IMR-90 (cell line): Measurements from ENCODE around the gene FCRL5. TPM values are rescaled to one million over a fixed set of nuclear protein-coding genes. Genes with fewer than 3 reads are reported as not detected.

Experiments used
- ATAC-seq: fragments of 200-7000 bp; cut with Tn5 transposase; 2 replicates; pipeline ENCODE4 v1.9.1; 2020; ENCODE audit warnings: low read depth, mild to moderate bottlenecking, moderate library complexity
- BruUV-seq: library from RNA; stranded (reverse); fragments of 400-500 nt; replicated peaks from 2 replicates; lab custom pipeline; 2021; lab: Mats Ljungman, UMichigan
- CTCF ChIA-PET: fragments of 300-600 bp; formaldehyde crosslinking; extraction: SDS; loops from one replicate; lab custom pipeline; 2021; ENCODE audit warnings: antibody characterized with exemption; lab: Yijun Ruan, JAX
- POLR2A ChIA-PET: fragments of 300-600 bp; sonication (Branson Sonifier 250); formaldehyde crosslinking; loops from one replicate; lab custom pipeline; 2022; ENCODE audit warnings: antibody characterized with exemption; ENCODE audit not compliant: unreplicated experiment; lab: Charles Lee
- DNase-seq: peaks from one replicate; pipeline ENCODE4 v3.0.0; 2013
- H2AFZ ChIP-seq: replicated peaks from 2 replicates; pipeline ENCODE3; 2013; ENCODE audit warnings: low read length, mild to moderate bottlenecking; ENCODE audit not compliant: poor library complexity
- H2AK5ac ChIP-seq: 2 replicates; pipeline ENCODE4 v1.6.1; 2013; ENCODE audit warnings: low read depth, low read length, inconsistent platforms
- H2AK9ac ChIP-seq: replicated peaks from 2 replicates; pipeline ENCODE3; 2013; ENCODE audit warnings: mild to moderate bottlenecking, low read depth, low read length, moderate library complexity; ENCODE audit not compliant: poor library complexity
- H2BK120ac ChIP-seq: 2 replicates; pipeline ENCODE4 v1.6.1; 2013; ENCODE audit warnings: low read depth, low read length, inconsistent platforms
- H2BK15ac ChIP-seq: 3 replicates; pipeline ENCODE4 v1.6.1; 2013; ENCODE audit warnings: low read depth, low read length, inconsistent platforms
- H2BK20ac ChIP-seq: 2 replicates; pipeline ENCODE4 v1.6.1; 2013; ENCODE audit warnings: low read depth, mild to moderate bottlenecking, inconsistent platforms, low read length, moderate library complexity
- H2BK5ac ChIP-seq: 2 replicates; pipeline ENCODE4 v1.6.1; 2013; ENCODE audit warnings: mild to moderate bottlenecking, low read depth, low read length, inconsistent platforms; ENCODE audit not compliant: poor library complexity, severe bottlenecking
- H3K14ac ChIP-seq: replicated peaks from 2 replicates; pipeline ENCODE4 v1.6.1; 2013; ENCODE audit warnings: low read depth, low read length, inconsistent platforms
- H3K18ac ChIP-seq: 2 replicates; pipeline ENCODE4 v1.6.1; 2013; ENCODE audit warnings: low read depth, low read length, control low read depth
- H3K23ac ChIP-seq: 2 replicates; pipeline ENCODE4 v1.6.1; 2013; ENCODE audit warnings: low read depth, low read length, inconsistent platforms
- H3K27ac ChIP-seq: 2 replicates; pipeline ENCODE4 v1.5.1; 2013; ENCODE audit warnings: mild to moderate bottlenecking, control low read depth, low read length; ENCODE audit not compliant: insufficient read depth
- H3K27me3 ChIP-seq: 2 replicates; pipeline ENCODE4 v1.6.1; 2013; ENCODE audit warnings: low read length; ENCODE audit not compliant: control insufficient read depth, insufficient read depth
- H3K36me3 ChIP-seq: 2 replicates; pipeline ENCODE4 v1.6.1; 2013; ENCODE audit warnings: low read length, mixed read lengths; ENCODE audit not compliant: control insufficient read depth, insufficient read depth
- H3K4ac ChIP-seq: 2 replicates; pipeline ENCODE4 v1.6.1; 2013; ENCODE audit warnings: low read depth, low read length, inconsistent platforms
- H3K4me1 ChIP-seq: 2 replicates; pipeline ENCODE4 v1.6.1; 2013; ENCODE audit warnings: low read length, mixed read lengths; ENCODE audit not compliant: control insufficient read depth, insufficient read depth
- H3K4me2 ChIP-seq: 2 replicates; pipeline ENCODE4 v1.6.1; 2013; ENCODE audit warnings: low read depth, mild to moderate bottlenecking, control low read depth, low read length, moderate library complexity
- H3K4me3 ChIP-seq: 2 replicates; pipeline ENCODE4 v1.5.1; 2013; ENCODE audit warnings: low read depth, mild to moderate bottlenecking, control low read depth, low read length, moderate library complexity; ENCODE audit not compliant: insufficient read depth
- H3K56ac ChIP-seq: 2 replicates; pipeline ENCODE4 v1.6.1; 2013; ENCODE audit warnings: low read length, inconsistent platforms; ENCODE audit not compliant: insufficient read depth; ENCODE audit errors: extremely low read depth
- H3K79me1 ChIP-seq, 2 experiments: 2 replicates each; pipeline ENCODE4 v1.6.1; 2013; ENCODE audit warnings: low read length in 2 of 2, inconsistent platforms in 1 of 2, low read depth in 1 of 2
- H3K9ac ChIP-seq: 2 replicates; pipeline ENCODE4 v1.6.1; 2013; ENCODE audit warnings: low read depth, low read length, control low read depth
- H3K9me1 ChIP-seq: 2 replicates; pipeline ENCODE4 v1.6.1; 2013; ENCODE audit warnings: low read length, inconsistent platforms; ENCODE audit not compliant: insufficient read depth
- H3K9me3 ChIP-seq: 2 replicates; pipeline ENCODE4 v1.6.1; 2013; ENCODE audit warnings: low read length; ENCODE audit not compliant: control insufficient read depth, insufficient read depth
- H4K20me1 ChIP-seq: 2 replicates; pipeline ENCODE4 v1.6.1; 2013; ENCODE audit warnings: low read length, inconsistent platforms; ENCODE audit not compliant: insufficient read depth
- H4K5ac ChIP-seq: 2 replicates; pipeline ENCODE4 v1.6.1; 2013; ENCODE audit warnings: mild to moderate bottlenecking, low read depth, low read length, control low read depth
- H4K8ac ChIP-seq, 2 experiments: 2 replicates each; pipeline ENCODE4 v1.6.1; 2013; ENCODE audit warnings: low read depth in 2 of 2, low read length in 2 of 2, control low read depth in 1 of 2, inconsistent platforms in 1 of 2
- H4K91ac ChIP-seq: 2 replicates; pipeline ENCODE4 v1.6.1; 2013; ENCODE audit warnings: low read depth, low read length, inconsistent platforms; ENCODE audit not compliant: insufficient read depth
- MAZ ChIP-seq: IDR thresholded peaks from 2 replicates; pipeline ENCODE4 v1.6.1; 2012; ENCODE audit warnings: low read depth, mild to moderate bottlenecking, low read length, improper control_type of control experiment, moderate library complexity, borderline replicate concordance
- MXI1 ChIP-seq: IDR thresholded peaks from 2 replicates; pipeline ENCODE4 v1.6.1; 2012; ENCODE audit warnings: low read depth, mild to moderate bottlenecking, low read length, moderate library complexity, borderline replicate concordance
- USF2 ChIP-seq: fragments of 150-350 bp; IDR thresholded peaks from 2 replicates; pipeline ENCODE4 v1.6.1; 2017; ENCODE audit warnings: mild to moderate bottlenecking, antibody characterized with exemption, low read length, low read depth
- WGBS, 2 experiments: methylation state at CpG; one replicate each; pipeline versions ENCODE4 v1.1.5 to v1.1.7; 2013; ENCODE audit warnings: missing lambda C conversion rate in 2 of 2; ENCODE audit not compliant: insufficient read length in 1 of 2; ENCODE audit errors: extremely low coverage in 2 of 2; 5-methylcytosine and 5-hydroxymethylcytosine counted together
- dilution Hi-C: fragments of 300-500 bp; cut with HindIII; formaldehyde crosslinking; loops from one replicate; pipeline ENCODE4 v1.14.3; 2018; ENCODE audit warnings: low sequenced_read_pairs; ENCODE audit not compliant: unreplicated experiment
- in situ Hi-C: fragments of 300-500 bp; cut with MboI; formaldehyde crosslinking; loops from 3 replicates; pipeline ENCODE4 v1.14.3; 2019; ENCODE audit warnings: low sequenced_read_pairs, inconsistent platforms, mixed read lengths
- intact Hi-C: fragments of 100-400 bp; cut with micrococcal nuclease; formaldehyde crosslinking; loops from 2 replicates; pipeline ENCODE4 v1.10.0; 2022
- polyA plus RNA-seq, 3 experiments: library from polyadenylated mRNA; depleted of rRNA; stranded (reverse); fragments of >200 nt; gene quantifications; 2 replicates each; pipeline ENCODE4 v1.2.3, GENCODE V29; 2012; ENCODE audit warnings: low replicate concordance in 1 of 3
- total RNA-seq: library from RNA; depleted of rRNA; stranded (reverse); fragments of >200 nt; gene quantifications from 2 replicates; pipeline ENCODE4 v1.2.3, GENCODE V29; 2012

The FCRL5 gene
- total and polyA plus RNA-seq, 2 of the 4 experiments (the other 2 are of a cell fraction), result not detected

DNA sequence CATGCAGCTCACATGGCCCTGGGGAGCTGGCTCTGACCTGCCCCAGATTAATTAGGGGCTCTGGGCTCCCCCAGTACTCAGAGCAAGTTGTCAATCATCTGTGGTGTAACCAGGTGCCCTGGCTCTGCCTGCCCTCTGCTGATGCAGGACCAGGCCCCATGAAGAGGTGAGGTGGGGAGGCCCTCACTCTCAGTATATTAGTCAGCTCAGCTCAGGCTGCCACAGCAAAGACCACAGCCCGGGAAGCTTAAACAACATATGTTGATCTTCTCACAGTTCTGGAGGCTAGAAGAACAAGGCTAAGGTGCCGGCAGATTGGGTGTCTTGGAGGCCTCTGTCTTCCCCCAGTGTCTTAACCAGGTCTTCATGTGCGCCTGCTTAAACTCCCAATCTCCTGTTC is 66.5 kb downstream of the FCRL5 start:
- no peak for TF ChIP-seq MXI1
- no peak for TF ChIP-seq MAZ
- no peak for TF ChIP-seq USF2
- Histone ChIP-seq H3K9ac (no peak overlapping the region), H3K4me3 (no peak overlapping the region), H3K27me3 (no peaks in the 10 kb centered on the region), H4K8ac (no peak overlapping the region), H2BK20ac (no peak overlapping the region), H3K23ac (no peak overlapping the region), H2AFZ (no peak overlapping the region), H3K4me1 (no peaks in the 10 kb centered on the region), H3K9me1 (no peaks in the 10 kb centered on the region), H3K4ac (no peak overlapping the region), H3K36me3 (no peaks in the 10 kb centered on the region), H3K4me2 (no peak overlapping the region), H2BK15ac (no peak overlapping the region), H2BK5ac (no peak overlapping the region), H3K27ac (no peak overlapping the region), H3K56ac (no peak overlapping the region), H4K5ac (no peak overlapping the region), H3K79me1 (no peaks in the 10 kb centered on the region), H2BK120ac (no peak overlapping the region), H2AK5ac (no peak overlapping the region), H4K20me1 (no peaks in the 10 kb centered on the region), H4K91ac (no peak overlapping the region), H2AK9ac (no peak overlapping the region), H3K9me3 (no peaks in the 10 kb centered on the region), H3K14ac (no peak overlapping the region), H3K18ac (no peak overlapping the region)
- DNase-seq (no peak), ATAC-seq (no peak)
- CTCF ChIA-PET, result no interaction called here
- no CpG with 5 or more reads among the region's 3 CpGs for WGBS, 2 experiments
- POLR2A ChIA-PET, result no interaction called here
- intact Hi-C loops (no loop called here), in situ Hi-C loops (loop anchor here (5.0 kb wide), 1 partner anchor 118 kb away; no protein-coding TSS in a partner anchor), dilution Hi-C loops (no loop called here)
- no TSS peak for BruUV-seq
